HG02970 (cell line): Measurements from ENCODE around the gene PTPRO.
A peak's percentile ranks its signal among the peaks of the same experiment; 100 is the strongest.

ENCODE experiments used
- ATAC-seq: cut with Tn5 transposase; IDR thresholded peaks from one replicate; pipeline ENCODE4 v1.9.1; 2021; ENCODE audit warnings: mild to moderate bottlenecking, moderate library complexity, moderate number of reproducible peaks; ENCODE audit not compliant: unreplicated experiment, low FRiP score

PTPRO gene

DNA sequence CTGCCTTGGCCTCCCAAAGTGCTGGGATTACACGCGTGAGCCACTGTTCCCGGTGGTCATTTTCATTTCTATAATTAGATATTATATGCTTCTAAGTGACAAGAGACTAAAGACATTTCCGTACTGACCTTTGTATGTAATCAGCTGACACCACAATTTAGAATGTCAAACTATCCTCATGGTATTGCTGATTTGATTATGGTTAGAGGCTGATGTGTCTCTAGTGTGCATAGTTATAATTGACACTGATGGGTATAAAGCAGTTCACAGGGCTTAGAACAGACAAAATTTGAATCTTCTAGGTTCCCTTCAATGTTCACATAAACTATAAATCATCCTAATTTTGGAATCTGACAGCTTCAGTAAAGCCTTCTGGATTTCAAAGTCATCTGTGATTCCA, 192.7 kb downstream of the PTPRO start:
- no peak for ATAC-seq

DNA sequence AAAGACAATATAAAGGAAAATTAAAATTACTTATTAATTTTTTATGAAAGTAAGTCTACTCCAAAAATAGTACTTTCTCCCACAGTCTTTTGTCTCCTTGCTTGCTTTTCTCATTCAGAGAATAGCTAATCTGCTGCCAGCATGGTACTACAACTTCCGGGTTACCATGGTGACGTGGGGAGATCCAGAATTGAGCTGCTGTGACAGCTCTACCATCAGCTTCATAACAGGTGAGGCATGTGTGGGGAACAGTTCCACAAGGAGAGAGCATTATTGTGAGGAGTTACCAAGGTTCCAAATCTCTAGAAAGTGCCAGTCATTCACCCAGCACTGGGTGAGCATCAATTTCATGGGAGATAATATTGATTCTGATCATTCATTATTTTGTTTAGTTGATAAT, 197.8 kb downstream of the PTPRO start:
- no peak for ATAC-seq

DNA sequence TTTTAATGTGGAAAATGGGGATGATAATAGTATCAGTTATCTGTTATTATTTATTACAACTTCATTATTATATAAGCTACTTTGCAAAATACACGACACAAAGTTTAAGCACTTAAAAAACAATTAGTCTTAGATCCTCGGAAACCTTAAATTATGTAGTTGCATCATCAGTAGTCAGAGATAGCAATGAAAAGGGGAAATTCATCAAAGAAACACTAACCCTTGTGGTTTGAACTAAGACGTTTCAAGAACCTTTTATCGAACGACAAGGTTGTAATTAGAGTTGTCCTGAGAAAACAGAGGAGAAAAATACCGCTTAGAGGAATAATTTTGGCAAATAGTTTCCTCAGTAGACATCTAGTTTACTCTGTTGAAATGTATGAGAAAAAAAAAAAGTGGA, 198.5 kb downstream of the PTPRO start:
- ATAC-seq = no peak

DNA sequence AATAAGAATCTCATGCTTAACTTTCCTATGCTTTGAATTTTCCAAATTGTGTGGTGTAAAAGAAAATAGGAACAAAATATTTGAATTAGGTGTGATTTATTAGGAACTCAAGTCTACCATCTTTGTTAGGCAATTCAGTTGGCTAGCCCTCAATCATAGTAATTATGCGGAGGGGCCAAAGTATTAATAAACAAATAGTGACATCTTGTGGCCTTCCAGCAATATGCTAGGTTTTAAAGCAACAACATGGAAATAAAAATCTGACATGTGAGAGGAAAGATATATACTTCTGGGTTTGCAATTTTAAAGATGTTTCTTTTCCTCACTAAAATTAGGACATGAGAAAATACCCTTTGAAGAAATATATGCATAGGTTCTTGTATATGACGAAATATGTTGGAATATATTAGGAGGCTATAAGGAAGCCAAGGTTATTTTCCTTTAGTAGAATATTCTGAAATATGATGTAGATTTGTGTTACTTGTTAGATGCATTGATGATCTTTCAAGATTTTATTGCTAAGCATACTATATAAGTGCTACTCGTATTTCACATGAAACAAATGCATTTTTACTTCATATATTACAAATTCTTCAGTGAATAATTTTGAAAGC, 200.4 kb downstream of the PTPRO start:
- ATAC-seq = no peak

DNA sequence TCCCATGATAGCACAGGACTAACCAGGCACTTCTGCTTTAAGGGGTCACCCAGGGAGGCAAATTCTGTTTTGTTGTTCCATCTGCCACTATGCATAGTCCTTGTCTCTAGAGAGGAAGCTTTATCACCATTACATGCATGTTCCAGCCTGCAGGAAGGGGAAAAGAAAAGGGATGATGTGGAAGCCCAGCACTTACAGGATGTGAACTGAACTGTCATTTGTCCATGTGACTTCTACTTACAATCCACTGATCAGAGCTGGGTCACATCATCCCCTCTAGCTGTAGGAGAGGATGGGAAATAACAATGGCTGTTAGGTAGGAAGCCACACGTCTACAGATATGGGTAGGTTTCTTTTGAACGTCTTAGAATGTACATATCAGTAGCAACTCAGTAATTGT, 203.1 kb downstream of the PTPRO start:
- no peak for ATAC-seq

DNA sequence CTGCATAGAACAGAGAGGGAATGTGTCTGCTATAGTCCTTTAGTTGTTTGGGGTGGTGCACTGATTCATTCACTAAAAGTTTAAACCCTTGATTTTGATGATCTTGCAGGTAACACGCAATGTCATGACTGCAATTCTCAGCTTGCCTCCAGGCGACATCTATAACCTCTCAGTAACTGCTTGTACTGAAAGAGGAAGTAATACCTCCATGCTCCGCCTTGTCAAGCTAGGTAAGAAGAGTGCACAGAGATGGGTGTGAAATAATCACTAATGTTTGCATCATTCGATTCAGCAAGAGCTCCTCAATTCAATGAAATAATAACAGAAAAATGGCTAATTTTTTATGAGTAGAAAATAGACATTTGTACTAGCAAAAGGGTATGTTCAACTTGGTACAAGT, 203.7 kb downstream of the PTPRO start:
- ATAC-seq = peak; percentile 97

DNA sequence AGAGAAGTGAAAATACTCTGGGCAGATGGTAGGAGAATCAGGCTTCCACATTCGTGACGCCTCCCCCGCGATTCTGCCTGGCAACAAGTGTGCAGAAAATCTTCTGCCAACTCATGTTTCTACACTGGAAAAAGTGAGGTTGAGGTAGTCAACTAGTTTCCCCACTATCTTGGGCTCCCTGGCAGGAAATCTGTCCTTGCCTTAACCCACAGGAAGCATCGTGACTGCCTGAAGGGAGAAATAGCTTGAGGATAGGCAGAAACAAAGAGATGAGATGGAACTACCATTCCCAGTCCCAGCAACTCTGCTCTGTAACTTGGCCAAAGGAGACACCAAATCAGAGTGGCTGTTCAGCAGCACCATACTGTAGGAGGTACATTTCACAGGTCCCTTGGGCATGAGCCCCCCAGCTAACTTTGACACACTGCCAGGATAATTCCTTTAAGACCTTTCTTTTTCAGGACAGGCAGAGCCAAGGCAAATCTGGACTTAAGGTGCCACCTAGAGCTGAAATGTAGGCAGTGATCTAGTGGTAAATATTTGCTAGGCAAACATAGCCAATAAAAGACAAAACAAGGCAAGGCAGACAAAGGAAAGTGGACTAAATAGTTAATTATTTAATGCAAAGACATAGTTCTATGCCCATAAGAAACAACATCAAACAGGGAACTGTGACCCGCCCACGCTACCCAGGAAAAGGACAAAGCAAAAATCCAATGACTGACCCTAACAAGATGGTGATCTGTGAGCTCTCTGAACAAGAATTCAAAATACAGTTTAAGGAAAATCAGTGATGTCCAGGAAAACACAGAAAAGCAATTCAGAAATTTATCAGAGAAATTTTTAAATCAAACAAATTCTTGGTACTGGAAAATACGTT, 205.1 kb downstream of the PTPRO start:
- ATAC-seq = no peak

DNA sequence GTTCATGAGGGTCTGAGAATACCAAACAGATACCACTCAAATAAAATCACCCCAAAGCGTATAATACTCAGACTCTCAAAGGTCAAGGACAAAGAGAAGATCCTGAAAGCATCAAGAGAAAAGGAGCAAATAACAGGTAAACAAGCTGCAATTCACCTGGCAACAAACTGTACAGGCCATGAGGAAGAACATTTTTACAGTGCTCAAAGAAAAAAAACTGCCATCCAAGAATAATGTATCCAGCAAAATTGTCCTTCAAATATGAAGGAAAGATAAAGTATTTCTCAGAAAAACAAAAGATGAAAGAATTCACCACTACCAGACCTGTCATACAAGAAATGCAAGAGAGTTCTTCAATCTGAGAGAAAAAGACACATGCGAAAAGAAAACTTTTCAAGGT, 206.4 kb downstream of the PTPRO start:
- ATAC-seq = no peak

DNA sequence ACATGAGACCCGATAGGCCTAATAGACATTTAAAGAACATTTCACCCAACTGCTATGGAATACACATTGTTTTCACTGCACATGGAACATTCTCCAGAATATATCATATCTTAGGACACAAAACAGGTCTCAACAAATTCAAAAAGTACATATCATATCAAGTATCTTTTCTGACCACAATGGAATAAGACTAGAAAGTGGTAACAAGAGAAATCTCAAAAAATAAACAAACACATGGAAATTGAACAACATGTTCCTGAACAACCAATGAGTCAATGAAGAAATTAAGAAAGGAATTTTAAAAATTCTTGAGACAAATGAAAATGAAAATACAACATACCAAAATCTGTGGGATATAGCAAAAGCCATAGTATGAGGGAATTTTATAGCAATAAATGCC, 208.1 kb downstream of the PTPRO start:
- ATAC-seq = no peak

DNA sequence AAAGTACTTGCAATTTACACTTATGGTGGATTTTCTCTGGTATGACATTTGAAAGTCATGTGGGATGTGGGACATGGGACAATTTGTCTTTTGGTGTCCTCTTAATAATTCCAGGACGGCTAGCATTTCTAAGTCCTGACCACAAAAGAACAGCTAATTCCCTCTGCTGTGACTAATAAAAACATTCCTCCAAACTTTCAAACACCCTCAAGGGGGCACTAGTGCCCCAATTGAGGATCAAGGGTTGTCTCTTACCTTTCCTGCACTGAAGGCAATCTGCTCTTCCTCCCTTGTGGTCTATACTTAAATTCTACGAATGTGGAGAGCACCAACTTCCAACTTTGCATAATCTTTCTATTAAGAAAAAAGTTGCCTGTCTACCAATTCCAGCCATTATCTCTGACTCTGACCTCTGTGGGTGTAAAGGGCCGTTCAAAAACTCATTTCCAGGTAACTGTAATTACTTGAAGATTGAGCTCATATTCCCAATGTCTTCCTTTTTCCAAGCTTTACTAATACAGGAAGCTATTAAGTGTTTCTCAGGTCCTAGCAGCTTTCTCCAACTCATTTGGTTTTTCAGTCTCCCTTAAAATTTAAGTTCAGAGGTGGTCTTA, 210.2 kb downstream of the PTPRO start:
- ATAC-seq = peak; percentile 61

DNA sequence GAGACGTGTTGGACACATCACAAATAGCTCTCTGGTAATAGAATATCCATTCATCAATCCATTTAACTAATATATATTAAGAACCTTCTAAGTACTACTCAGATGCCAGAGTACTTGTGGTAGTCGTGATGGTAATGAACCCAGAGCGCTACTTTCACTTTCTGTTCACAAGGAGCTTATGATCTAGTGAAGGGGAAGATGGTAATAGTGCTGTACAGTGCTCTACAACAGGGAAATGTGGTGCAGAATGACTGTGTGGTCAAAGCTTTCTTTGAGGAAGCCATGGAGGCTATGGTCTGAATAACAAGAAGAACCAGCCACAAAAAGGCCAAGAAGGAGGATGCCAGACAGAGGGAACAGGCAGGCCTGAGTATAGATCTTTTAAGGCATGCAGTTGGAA, 212.0 kb downstream of the PTPRO start:
- ATAC-seq = no peak

DNA sequence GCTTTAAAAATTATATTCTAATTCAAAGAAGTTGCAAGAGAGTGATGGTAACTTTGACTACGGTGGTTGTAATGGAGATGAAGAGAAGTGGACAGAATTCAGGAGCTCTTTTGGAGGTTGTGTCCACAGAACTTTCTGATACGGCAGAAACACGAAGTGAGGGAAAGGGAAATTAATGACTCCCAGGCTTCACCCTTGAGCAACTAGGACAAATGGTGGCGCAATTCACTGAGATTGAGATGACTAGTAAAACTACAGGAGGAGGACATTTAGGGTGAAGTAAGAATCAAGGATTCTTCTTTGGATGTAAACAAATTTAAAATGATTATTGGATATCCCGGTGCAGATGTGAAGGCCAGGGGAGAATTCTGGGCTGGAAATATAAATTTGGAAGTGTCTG, 212.6 kb downstream of the PTPRO start:
- ATAC-seq = no peak

DNA sequence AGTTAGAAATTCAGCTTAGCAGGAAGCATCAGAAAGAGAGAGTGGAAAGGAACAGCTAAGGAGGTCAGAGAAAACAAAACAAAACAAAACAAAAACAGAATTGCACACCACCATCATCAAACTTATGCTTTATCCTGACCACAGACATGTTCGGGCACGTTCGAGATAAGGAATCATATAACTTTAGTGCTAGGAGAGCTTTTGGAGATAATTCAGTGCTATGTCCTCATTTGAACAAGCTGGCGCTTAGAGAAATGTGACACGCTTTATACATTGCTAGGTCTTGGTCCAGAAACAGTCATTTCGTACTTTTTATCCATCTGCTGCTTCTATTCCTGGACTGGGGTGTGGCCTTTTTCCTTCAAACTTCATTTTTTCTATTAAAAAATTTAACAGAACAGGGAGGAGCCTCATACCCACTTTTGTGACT, 213.1 kb downstream of the PTPRO start:
- no peak for ATAC-seq

DNA sequence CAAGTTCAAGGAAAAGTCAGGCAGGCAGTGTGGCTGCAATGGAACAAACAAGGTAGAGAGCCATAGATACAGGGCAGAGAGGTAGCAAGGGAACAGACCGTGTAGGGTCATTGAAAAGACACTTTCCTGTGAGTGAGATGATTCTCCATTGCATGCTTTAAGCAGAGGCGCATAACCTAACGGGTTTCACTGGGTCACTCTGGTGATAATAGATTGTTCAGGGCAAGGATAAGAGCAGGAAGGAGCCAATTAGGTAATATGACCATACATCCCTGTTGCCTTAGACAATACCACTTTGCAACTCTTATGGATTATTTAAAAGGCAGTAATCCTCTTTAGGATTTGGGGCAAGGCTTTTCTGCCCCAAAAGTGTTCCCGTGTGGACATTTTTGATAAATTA, 214.1 kb downstream of the PTPRO start:
- no peak for ATAC-seq

DNA sequence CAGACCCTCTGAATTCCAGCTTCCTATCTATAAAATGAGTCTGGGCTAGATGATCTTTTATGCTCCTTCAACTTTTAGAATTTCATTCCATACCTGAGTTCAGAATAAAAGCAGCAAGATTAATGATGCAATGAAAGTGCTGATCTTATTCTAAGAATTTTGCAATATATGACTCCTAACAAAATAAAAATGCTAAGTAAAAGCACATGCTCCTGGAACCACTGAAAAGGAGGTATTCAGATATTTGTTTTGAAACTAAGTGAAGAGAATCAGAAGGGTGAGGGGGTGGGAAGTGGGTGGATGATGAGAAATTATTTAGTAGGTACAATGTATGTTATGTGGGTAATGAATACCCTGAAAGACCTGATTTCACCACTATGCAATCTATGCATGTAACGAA, 216.6 kb downstream of the PTPRO start:
- no peak for ATAC-seq

DNA sequence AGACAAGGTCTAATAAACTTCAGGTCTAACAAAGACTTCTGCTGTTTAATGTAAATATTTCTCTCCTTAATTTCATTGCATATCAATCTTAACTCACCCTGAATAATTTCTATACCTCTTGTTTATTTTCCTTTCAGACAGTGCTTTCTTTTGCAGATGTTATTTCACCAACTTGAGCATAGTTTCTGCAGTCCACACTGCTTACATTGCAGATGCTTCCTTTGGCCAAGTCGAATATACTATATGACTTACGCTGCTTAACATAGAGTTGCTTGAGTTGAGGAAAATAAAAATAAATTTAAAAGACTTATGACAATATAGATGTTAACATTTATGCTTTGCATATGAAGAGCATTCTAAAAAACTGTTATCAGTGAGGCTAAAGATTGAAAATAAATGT, 217.7 kb downstream of the PTPRO start:
- ATAC-seq = no peak

DNA sequence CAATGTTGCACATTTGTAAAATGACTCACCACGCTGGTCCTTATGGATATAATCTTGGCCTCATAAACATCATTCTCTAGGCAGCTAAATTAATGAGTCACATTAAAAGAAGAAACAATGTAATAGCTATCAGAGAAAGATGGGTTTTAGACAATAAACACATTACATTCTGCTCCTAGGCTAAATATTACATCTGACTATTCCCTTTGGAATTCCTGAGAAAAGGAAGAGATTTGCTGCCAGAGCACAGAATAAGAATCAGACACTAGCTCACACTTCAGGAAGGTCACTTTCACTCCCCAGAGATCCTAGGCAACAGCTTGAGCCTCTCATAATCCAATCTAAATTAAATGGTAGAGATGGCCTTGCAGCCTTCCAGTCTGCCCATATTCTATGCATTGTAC, 218.2 kb downstream of the PTPRO start:
- ATAC-seq = no peak

DNA sequence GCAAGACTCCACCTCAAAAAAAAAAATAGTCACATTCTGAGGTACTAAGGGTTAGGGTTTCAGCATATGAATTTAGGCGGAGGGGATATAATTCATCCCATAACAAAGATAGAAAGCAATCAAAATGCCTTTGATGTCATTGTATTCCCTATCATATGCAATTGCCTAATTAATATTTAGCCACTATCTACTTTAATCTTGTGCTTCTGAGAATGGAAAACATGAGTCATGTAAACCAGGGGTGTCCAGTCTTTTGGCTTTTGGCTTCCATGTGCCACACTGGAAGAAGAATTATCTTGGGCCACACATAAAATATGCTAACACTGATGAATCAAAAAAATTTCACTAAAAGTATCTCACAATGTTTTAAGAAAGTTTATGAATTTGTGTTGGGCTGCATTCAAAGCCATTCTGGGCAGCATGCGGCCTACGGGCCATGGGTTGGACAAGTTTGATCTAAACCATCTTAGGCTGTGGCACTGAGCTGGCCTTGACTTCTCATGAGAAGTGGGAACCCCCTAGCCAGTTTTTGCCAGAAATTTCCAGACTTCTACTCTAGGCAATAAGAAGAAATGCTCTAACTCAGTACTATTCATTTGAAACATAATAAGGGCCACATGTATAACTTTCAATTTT, 219.8 kb downstream of the PTPRO start:
- ATAC-seq = no peak

DNA sequence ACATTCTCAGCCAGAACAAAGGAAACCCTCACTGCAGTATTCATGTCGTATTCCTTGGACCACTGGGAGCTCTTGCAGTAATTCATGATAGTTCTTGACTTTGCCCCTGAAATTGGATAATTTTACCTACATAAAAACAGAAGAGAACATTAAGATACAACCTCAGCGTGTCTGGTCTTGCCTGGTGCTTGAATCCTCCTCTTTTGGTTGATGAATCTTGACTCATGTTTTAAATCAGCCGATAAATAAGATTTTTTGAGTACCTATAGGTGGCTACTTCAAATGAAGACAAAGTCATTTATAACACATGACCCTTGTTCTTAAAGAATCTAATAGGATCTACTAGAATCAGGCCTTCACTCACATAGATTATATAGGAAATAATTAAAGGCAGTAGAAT, 221.0 kb downstream of the PTPRO start:
- no peak for ATAC-seq

DNA sequence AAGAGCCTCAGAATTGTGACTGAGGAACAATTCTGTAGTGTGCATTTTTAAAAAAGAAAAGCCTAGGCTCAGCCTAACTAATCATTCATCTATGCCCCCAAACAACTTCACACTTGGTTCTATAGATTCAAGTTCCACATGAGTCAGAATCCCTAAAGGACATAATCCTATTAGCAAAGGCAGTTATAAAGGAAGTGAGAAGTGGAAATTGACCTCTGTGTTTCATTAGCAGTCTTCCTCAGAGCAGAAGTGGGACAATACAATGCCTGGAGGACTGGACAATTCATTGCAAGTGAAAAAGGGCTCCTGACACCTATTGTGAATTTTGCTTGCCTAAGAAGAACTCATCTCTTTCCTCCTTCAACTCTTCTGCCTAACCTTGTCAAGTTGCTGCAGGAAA, 222.3 kb downstream of the PTPRO start:
- no peak for ATAC-seq

DNA sequence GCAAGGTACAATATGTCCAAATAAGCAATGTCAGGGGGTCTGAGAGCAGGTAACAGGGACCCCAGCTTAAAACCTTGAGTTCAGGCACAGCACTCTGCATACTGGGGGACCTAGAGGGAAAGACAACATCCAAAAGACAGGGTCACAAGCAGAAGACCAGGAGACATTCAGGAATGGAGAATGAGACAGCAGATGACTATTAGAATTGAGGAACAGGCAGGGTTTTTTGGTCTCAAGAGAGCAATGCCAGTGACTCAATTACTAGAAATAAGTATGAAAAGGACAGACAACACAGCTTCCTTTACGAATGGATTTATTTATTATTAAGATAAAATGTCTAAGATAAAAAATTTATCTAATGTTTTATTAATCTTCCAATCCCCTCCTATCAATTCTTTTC, 223.0 kb downstream of the PTPRO start:
- ATAC-seq = no peak
